RWPE2 (cell line): ENCODE measurements around the gene DCST2.
A peak's percentile ranks its signal among the peaks of the same experiment; 100 is the strongest.

Experiments used
- ATAC-seq: fragments of 200-7000 bp; cut with Tn5 transposase; 3 replicates; pipeline ENCODE4 v1.9.1; 2021; ENCODE audit warnings: low read depth
- DNase-seq: peaks from one replicate; pipeline ENCODE4 v3.0.0-alpha.2; 2020; ENCODE audit warnings: low spot score
- H3K27ac ChIP-seq: fragments of 450-650 bp; 2 replicates; pipeline ENCODE4 v1.5.1; 2017; ENCODE audit warnings: mild to moderate bottlenecking; ENCODE audit not compliant: poor library complexity, severe bottlenecking
- H3K27me3 ChIP-seq: fragments of 250-450 bp; sonication (Bioruptor Pico); 2 replicates; pipeline ENCODE4 v1.5.1; 2021; ENCODE audit warnings: mild to moderate bottlenecking, moderate library complexity; ENCODE audit not compliant: insufficient read depth, poor library complexity, severe bottlenecking
- H3K36me3 ChIP-seq: fragments of 250-450 bp; sonication (Bioruptor Pico); 2 replicates; pipeline ENCODE4 v1.5.1; 2020; ENCODE audit warnings: low read depth, mild to moderate bottlenecking, moderate library complexity
- H3K4me1 ChIP-seq: fragments of 250-450 bp; sonication (Bioruptor Pico); 2 replicates; pipeline ENCODE4 v1.5.1; 2021; ENCODE audit warnings: mild to moderate bottlenecking, moderate library complexity; ENCODE audit not compliant: insufficient read depth, poor library complexity, severe bottlenecking
- H3K4me3 ChIP-seq: fragments of 250-450 bp; sonication (Bioruptor Pico); 2 replicates; pipeline ENCODE4 v1.5.1; 2021; ENCODE audit warnings: mild to moderate bottlenecking, moderate library complexity; ENCODE audit not compliant: severe bottlenecking
- H3K9me3 ChIP-seq: fragments of 250-450 bp; sonication (Bioruptor Pico); 2 replicates; pipeline ENCODE4 v1.5.1; 2021; ENCODE audit warnings: mild to moderate bottlenecking, moderate library complexity; ENCODE audit not compliant: severe bottlenecking
- CTCF ChIP-seq: fragments of 450-650 bp; IDR thresholded peaks from one replicate; pipeline ENCODE4 v1.5.1; 2017; ENCODE audit warnings: mild to moderate bottlenecking, moderate library complexity; ENCODE audit not compliant: poor library complexity, severe bottlenecking

Gene DCST2

GRCh38 chr1:155022927-155023236 lies 10.7 kb downstream of the DCST2 start:
- peaks cover 23% of the 10 kb centered on the region for H3K4me1 ChIP-seq
- DNase-seq: peak; percentile 60
- H3K36me3 ChIP-seq: peaks cover 8% of the 10 kb centered on the region
- no peak for TF ChIP-seq CTCF
- H3K9me3 ChIP-seq: no peaks in the 10 kb centered on the region
- no peaks in the 10 kb centered on the region for H3K27me3 ChIP-seq
- peak; percentile 31 for ATAC-seq
- peak overlapping the region; percentile 46 for H3K27ac ChIP-seq
- H3K4me3 ChIP-seq: no peak overlapping the region

- no peak for DNase-seq
- peaks cover 27% of the 10 kb centered on the region for H3K4me1 ChIP-seq
- H3K27me3 ChIP-seq: no peaks in the 10 kb centered on the region
- peak overlapping the region; percentile 46 for H3K27ac ChIP-seq
- no peak for ATAC-seq
- H3K9me3 ChIP-seq: no peaks in the 10 kb centered on the region
- TF ChIP-seq CTCF: no peak
- H3K36me3 ChIP-seq: peaks cover 9% of the 10 kb centered on the region
- no peak overlapping the region for H3K4me3 ChIP-seq
These were observed 11.2 kb downstream of the DCST2 start for GRCh38 chr1:155022136-155022926.

GRCh38 chr1:155019377-155020245 lies 14.0 kb downstream of the DCST2 start:
- no peak overlapping the region for H3K4me3 ChIP-seq
- ATAC-seq (no peak), DNase-seq (peak; percentile 40)
- no peaks in the 10 kb centered on the region for H3K9me3 ChIP-seq
- H3K27ac ChIP-seq: peak overlapping the region; percentile 92
- H3K4me1 ChIP-seq: peaks cover 25% of the 10 kb centered on the region
- peaks cover 18% of the 10 kb centered on the region for H3K36me3 ChIP-seq
- H3K27me3 ChIP-seq: no peaks in the 10 kb centered on the region
- no peak for TF ChIP-seq CTCF

- Histone ChIP-seq H3K27ac (peak overlapping the region; percentile 92), H3K4me1 (peaks cover 25% of the 10 kb centered on the region), H3K9me3 (no peaks in the 10 kb centered on the region), H3K36me3 (peaks cover 26% of the 10 kb centered on the region), H3K4me3 (no peak overlapping the region), H3K27me3 (no peaks in the 10 kb centered on the region)
- DNase-seq (peak; percentile 34), ATAC-seq (no peak)
- no peak for TF ChIP-seq CTCF
These were observed 14.8 kb downstream of the DCST2 start for GRCh38 chr1:155018617-155019348.
